Activated naive CD4-positive, alpha-beta T cell treated with anti-CD3 and anti-CD28 coated beads, Interleukin-2, amount 50 U/mL, for 24 hours (primary cell): ENCODE results near the gene ZNF385D.

ENCODE experiments used
- H3K27ac Mint-ChIP-seq: one replicate; pipeline ENCODE4 v1.8.0; 2021; ENCODE audit warnings: mild to moderate bottlenecking, mixed read lengths
- H3K27me3 Mint-ChIP-seq: one replicate; pipeline ENCODE4 v1.8.0; 2021; ENCODE audit warnings: mixed read lengths
- H3K36me3 Mint-ChIP-seq: one replicate; pipeline ENCODE4 v1.8.0; 2021; ENCODE audit warnings: mixed read lengths
- H3K4me1 Mint-ChIP-seq: one replicate; pipeline ENCODE4 v1.8.0; 2021; ENCODE audit warnings: mixed read lengths
- H3K4me3 Mint-ChIP-seq: one replicate; pipeline ENCODE4 v1.8.0; 2021; ENCODE audit warnings: mild to moderate bottlenecking, mixed read lengths
- H3K9me3 Mint-ChIP-seq: one replicate; pipeline ENCODE4 v1.8.0; 2021; ENCODE audit warnings: mixed read lengths

ZNF385D gene

GRCh38 chr3:21613372-21614070 lies 137.5 kb downstream of the ZNF385D start:
- no peaks in the 10 kb centered on the region for H3K36me3 Mint-ChIP-seq
- H3K4me1 Mint-ChIP-seq, result no peaks in the 10 kb centered on the region
- H3K9me3 Mint-ChIP-seq, result peaks cover 6% of the 10 kb centered on the region
- H3K4me3 Mint-ChIP-seq, result no peak overlapping the region
- H3K27me3 Mint-ChIP-seq, result no peaks in the 10 kb centered on the region
- no peak overlapping the region for H3K27ac Mint-ChIP-seq

GRCh38 chr3:21601178-21601577 lies 149.8 kb downstream of the ZNF385D start:
- Mint-ChIP-seq H3K9me3 (no peaks in the 10 kb centered on the region), H3K27me3 (no peaks in the 10 kb centered on the region), H3K4me3 (no peak overlapping the region), H3K36me3 (no peaks in the 10 kb centered on the region), H3K4me1 (no peaks in the 10 kb centered on the region), H3K27ac (no peak overlapping the region)

- Mint-ChIP-seq H3K27me3 (no peaks in the 10 kb centered on the region), H3K27ac (no peak overlapping the region), H3K36me3 (no peaks in the 10 kb centered on the region), H3K4me1 (no peaks in the 10 kb centered on the region), H3K4me3 (no peak overlapping the region), H3K9me3 (peaks cover 6% of the 10 kb centered on the region)
Observed at GRCh38 chr3:21599890-21600289, 151.1 kb downstream of the ZNF385D start.

- Mint-ChIP-seq H3K27me3 (no peaks in the 10 kb centered on the region), H3K4me3 (no peak overlapping the region), H3K36me3 (no peaks in the 10 kb centered on the region), H3K27ac (no peak overlapping the region), H3K4me1 (no peaks in the 10 kb centered on the region), H3K9me3 (peaks cover 6% of the 10 kb centered on the region)
Observed at GRCh38 chr3:21592828-21593227, 158.2 kb downstream of the ZNF385D start.

- H3K9me3 Mint-ChIP-seq, result peaks cover 11% of the 10 kb centered on the region
- H3K27ac Mint-ChIP-seq, result no peak overlapping the region
- no peak overlapping the region for H3K4me3 Mint-ChIP-seq
- no peaks in the 10 kb centered on the region for H3K4me1 Mint-ChIP-seq
- no peaks in the 10 kb centered on the region for H3K27me3 Mint-ChIP-seq
- H3K36me3 Mint-ChIP-seq, result no peaks in the 10 kb centered on the region
Observed at GRCh38 chr3:21587894-21588293, 163.1 kb downstream of the ZNF385D start.

GRCh38 chr3:21585216-21585740 lies 165.7 kb downstream of the ZNF385D start:
- Mint-ChIP-seq H3K4me1 (no peaks in the 10 kb centered on the region), H3K36me3 (no peaks in the 10 kb centered on the region), H3K4me3 (no peak overlapping the region), H3K27ac (no peak overlapping the region), H3K27me3 (no peaks in the 10 kb centered on the region), H3K9me3 (peaks cover 11% of the 10 kb centered on the region)

- H3K4me1 Mint-ChIP-seq, result no peaks in the 10 kb centered on the region
- peaks cover 3% of the 10 kb centered on the region for H3K9me3 Mint-ChIP-seq
- no peak overlapping the region for H3K27ac Mint-ChIP-seq
- no peaks in the 10 kb centered on the region for H3K36me3 Mint-ChIP-seq
- no peak overlapping the region for H3K4me3 Mint-ChIP-seq
- no peaks in the 10 kb centered on the region for H3K27me3 Mint-ChIP-seq
Observed at GRCh38 chr3:21573291-21573690, 177.7 kb downstream of the ZNF385D start.

GRCh38 chr3:21564531-21564930 lies 186.5 kb downstream of the ZNF385D start:
- Mint-ChIP-seq H3K27me3 (no peaks in the 10 kb centered on the region), H3K27ac (no peak overlapping the region), H3K4me1 (no peaks in the 10 kb centered on the region), H3K36me3 (no peaks in the 10 kb centered on the region), H3K9me3 (no peaks in the 10 kb centered on the region), H3K4me3 (no peak overlapping the region)

- Mint-ChIP-seq H3K4me3 (no peak overlapping the region), H3K9me3 (peaks cover 4% of the 10 kb centered on the region), H3K36me3 (no peaks in the 10 kb centered on the region), H3K27ac (no peak overlapping the region), H3K4me1 (no peaks in the 10 kb centered on the region), H3K27me3 (no peaks in the 10 kb centered on the region)
Observed at GRCh38 chr3:21562243-21562642, 188.8 kb downstream of the ZNF385D start.

GRCh38 chr3:21561472-21561871 lies 189.5 kb downstream of the ZNF385D start:
- Mint-ChIP-seq H3K36me3 (no peaks in the 10 kb centered on the region), H3K4me1 (no peaks in the 10 kb centered on the region), H3K4me3 (no peak overlapping the region), H3K27me3 (no peaks in the 10 kb centered on the region), H3K9me3 (peaks cover 4% of the 10 kb centered on the region), H3K27ac (no peak overlapping the region)

GRCh38 chr3:21551019-21551418 lies 200.0 kb downstream of the ZNF385D start:
- H3K4me1 Mint-ChIP-seq, result no peaks in the 10 kb centered on the region
- no peak overlapping the region for H3K27ac Mint-ChIP-seq
- H3K4me3 Mint-ChIP-seq, result no peak overlapping the region
- no peaks in the 10 kb centered on the region for H3K27me3 Mint-ChIP-seq
- H3K9me3 Mint-ChIP-seq, result peaks cover 4% of the 10 kb centered on the region
- H3K36me3 Mint-ChIP-seq, result no peaks in the 10 kb centered on the region

- peaks cover 4% of the 10 kb centered on the region for H3K9me3 Mint-ChIP-seq
- H3K4me1 Mint-ChIP-seq, result no peaks in the 10 kb centered on the region
- H3K27me3 Mint-ChIP-seq, result no peaks in the 10 kb centered on the region
Observed at GRCh38 chr3:21544076-21544462, 206.9 kb downstream of the ZNF385D start.

GRCh38 chr3:21543380-21544075 lies 207.5 kb downstream of the ZNF385D start:
- H3K9me3 Mint-ChIP-seq, result peaks cover 3% of the 10 kb centered on the region
- no peaks in the 10 kb centered on the region for H3K27me3 Mint-ChIP-seq
- no peak overlapping the region for H3K4me3 Mint-ChIP-seq
- no peaks in the 10 kb centered on the region for H3K4me1 Mint-ChIP-seq
- no peaks in the 10 kb centered on the region for H3K36me3 Mint-ChIP-seq
- H3K27ac Mint-ChIP-seq, result no peak overlapping the region

More at GRCh38 chr3:21544076-21544462, 206.9 kb downstream of the ZNF385D start:
- H3K27ac Mint-ChIP-seq, result no peak overlapping the region
- H3K36me3 Mint-ChIP-seq, result no peaks in the 10 kb centered on the region
- H3K4me3 Mint-ChIP-seq, result no peak overlapping the region

GRCh38 chr3:21542656-21543379 lies 208.2 kb downstream of the ZNF385D start:
- H3K4me1 Mint-ChIP-seq, result no peaks in the 10 kb centered on the region
- no peaks in the 10 kb centered on the region for H3K9me3 Mint-ChIP-seq
- H3K36me3 Mint-ChIP-seq, result no peaks in the 10 kb centered on the region
- H3K27ac Mint-ChIP-seq, result no peak overlapping the region
- no peak overlapping the region for H3K4me3 Mint-ChIP-seq
- H3K27me3 Mint-ChIP-seq, result no peaks in the 10 kb centered on the region

- Mint-ChIP-seq H3K9me3 (no peaks in the 10 kb centered on the region), H3K27ac (no peak overlapping the region), H3K36me3 (no peaks in the 10 kb centered on the region), H3K27me3 (no peaks in the 10 kb centered on the region), H3K4me1 (no peaks in the 10 kb centered on the region), H3K4me3 (no peak overlapping the region)
Observed at GRCh38 chr3:21540265-21540664, 210.7 kb downstream of the ZNF385D start.

GRCh38 chr3:21534462-21534861 lies 216.5 kb downstream of the ZNF385D start:
- no peaks in the 10 kb centered on the region for H3K27me3 Mint-ChIP-seq
- no peaks in the 10 kb centered on the region for H3K36me3 Mint-ChIP-seq
- no peak overlapping the region for H3K4me3 Mint-ChIP-seq
- no peak overlapping the region for H3K27ac Mint-ChIP-seq
- no peaks in the 10 kb centered on the region for H3K4me1 Mint-ChIP-seq
- peaks cover 12% of the 10 kb centered on the region for H3K9me3 Mint-ChIP-seq
